HG02970 (cell line): ENCODE measurements around the gene CEP44.
"Not testable (repeated sequence)": the region's sequence is repeated elsewhere in the genome, so short reads cannot be mapped to it uniquely, and the experiment has no call there.

Experiments used
- ATAC-seq: cut with Tn5 transposase; IDR thresholded peaks from one replicate; pipeline ENCODE4 v1.9.1; 2021; ENCODE audit warnings: mild to moderate bottlenecking, moderate library complexity, moderate number of reproducible peaks; ENCODE audit not compliant: unreplicated experiment, low FRiP score

Gene CEP44

DNA sequence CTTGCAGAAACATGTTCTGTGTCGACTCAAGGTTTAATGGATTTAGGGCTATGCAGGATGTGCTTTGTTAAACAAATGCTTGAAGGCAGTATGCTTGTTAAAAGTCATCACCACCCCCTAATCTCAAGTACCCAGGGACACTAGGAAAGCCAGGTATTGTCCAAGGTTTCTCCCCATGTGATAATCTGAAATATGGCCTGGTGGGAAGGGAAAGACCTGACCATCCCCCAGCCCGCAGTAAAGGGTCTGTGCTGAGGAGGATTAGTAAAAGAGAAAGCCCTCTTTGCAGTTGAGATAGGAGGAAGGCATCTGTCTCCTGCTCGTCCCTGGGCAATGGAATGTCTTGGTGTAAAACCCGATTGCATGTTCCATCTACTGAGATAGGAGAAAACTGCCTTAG, 96.5 kb downstream of the CEP44 start:
- not testable (repeated sequence) for ATAC-seq

DNA sequence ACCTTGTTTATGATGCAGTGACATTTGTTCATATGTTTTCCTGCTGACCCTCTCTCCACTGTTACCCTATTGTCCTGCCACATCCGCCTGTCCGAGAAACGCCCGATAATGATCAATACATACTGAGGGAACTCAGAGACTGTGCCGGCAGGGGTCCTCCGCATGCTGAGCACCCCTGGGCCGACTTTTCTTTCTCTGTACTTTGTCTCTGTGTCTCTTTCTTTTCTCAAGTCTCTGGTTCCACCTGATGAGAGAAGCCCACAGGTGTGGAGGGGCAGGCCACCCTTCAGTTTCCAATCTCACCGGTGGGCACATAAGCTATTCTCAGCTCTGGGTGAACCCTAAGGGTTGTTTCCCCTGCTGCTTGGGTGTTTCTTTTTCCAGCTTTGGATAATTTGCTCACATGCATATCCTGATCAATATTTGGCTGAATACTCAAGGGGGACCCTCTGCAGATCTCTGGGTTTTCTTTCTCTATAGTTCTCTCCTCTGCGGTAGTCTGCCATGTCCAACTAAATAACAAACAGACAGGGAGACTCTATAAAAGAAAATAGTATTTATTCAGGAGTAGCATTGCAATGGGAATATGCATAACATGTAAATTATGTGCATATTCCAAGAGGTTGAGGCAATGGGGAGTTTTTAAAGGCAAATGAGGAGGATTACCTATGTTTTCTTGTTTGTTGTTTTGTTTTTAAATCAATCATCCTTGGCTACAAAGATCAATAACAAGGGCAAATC, 97.2 kb downstream of the CEP44 start:
- no peak for ATAC-seq

DNA sequence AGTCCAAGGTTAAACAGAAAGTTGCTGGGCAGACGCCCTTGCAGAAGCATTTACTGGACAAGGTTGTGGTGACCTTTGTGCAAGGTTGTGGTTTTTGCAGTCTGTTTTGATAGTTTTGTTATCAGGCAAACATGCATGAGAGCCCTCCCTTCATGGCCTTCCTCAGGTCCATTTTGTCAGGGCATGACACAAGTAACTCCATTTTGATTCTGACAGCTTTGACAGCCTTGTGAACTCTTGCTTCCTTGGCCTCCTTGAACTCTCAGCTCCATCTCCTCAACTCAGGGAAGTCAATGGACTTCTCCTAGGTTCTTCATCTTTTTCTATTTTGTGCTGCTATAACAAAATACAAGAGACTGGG, 97.7 kb downstream of the CEP44 start:
- no peak for ATAC-seq
